ENCODE data around the gene MEIS2. TPM values are rescaled to one million over a fixed set of nuclear protein-coding genes. Genes with fewer than 3 reads are reported as not detected.

The MEIS2 gene
- polyA plus RNA-seq, 1 donor from 2014 or later, result 825 TPM

GRCh38 chr15:37032091-37032775, 68.1 kb downstream of the MEIS2 start:
- Histone ChIP-seq H3K27me3 (ENCODE audit: insufficient read depth, low read depth, low read length) (no peaks in the 10 kb centered on the region), H3K9ac (ENCODE audit: low read length) (no peak overlapping the region), H3K36me3 (ENCODE audit: insufficient read depth, low read length) (peaks cover 20% of the 10 kb centered on the region), H3F3A (ENCODE audit: insufficient read depth, low read length, poor library complexity, severe bottlenecking) (peaks cover 4% of the 10 kb centered on the region), H3K79me2 (replicated peaks; ENCODE audit: insufficient read depth, low read length) (peaks cover 88% of the 10 kb centered on the region), H3K27ac (ENCODE audit: low read length) (no peak overlapping the region), H4K20me1 (ENCODE audit: insufficient read depth) (peaks cover 100% of the 10 kb centered on the region), H3K9me3 (ENCODE audit: low read length) (no peaks in the 10 kb centered on the region), H3K4me3 (ENCODE audit: low read length) (no peak overlapping the region), H2AFZ (ENCODE audit: low read depth, low read length) (no peak overlapping the region), H3K9me2 (ENCODE audit: insufficient read depth, low read length) (no peaks in the 10 kb centered on the region), H3K4me2 (ENCODE audit: low read length) (no peak overlapping the region)
- no peak for TF ChIP-seq EZH2 (IDR thresholded peaks at IDR 0.05; ENCODE audit: borderline replicate concordance, insufficient read depth, low read length, poor library complexity, severe bottlenecking)
- TF ChIP-seq, protein P1, sequence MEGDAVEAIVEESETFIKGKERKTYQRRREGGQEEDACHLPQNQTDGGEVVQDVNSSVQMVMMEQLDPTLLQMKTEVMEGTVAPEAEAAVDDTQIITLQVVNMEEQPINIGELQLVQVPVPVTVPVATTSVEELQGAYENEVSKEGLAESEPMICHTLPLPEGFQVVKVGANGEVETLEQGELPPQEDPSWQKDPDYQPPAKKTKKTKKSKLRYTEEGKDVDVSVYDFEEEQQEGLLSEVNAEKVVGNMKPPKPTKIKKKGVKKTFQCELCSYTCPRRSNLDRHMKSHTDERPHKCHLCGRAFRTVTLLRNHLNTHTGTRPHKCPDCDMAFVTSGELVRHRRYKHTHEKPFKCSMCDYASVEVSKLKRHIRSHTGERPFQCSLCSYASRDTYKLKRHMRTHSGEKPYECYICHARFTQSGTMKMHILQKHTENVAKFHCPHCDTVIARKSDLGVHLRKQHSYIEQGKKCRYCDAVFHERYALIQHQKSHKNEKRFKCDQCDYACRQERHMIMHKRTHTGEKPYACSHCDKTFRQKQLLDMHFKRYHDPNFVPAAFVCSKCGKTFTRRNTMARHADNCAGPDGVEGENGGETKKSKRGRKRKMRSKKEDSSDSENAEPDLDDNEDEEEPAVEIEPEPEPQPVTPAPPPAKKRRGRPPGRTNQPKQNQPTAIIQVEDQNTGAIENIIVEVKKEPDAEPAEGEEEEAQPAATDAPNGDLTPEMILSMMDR (IDR thresholded peaks at IDR 0.05; ENCODE audit: poor library complexity, severe bottlenecking), result no peak
- TF ChIP-seq RAD21 (conservative IDR thresholded peaks at IDR 0.05), result no peak
- no peak for TF ChIP-seq TAF1 (IDR thresholded peaks at IDR 0.05; ENCODE audit: low read depth)
- no peak for TF ChIP-seq SMC3 (conservative IDR thresholded peaks at IDR 0.05; ENCODE audit: poor library complexity)
- no peak for TF ChIP-seq EP300 (conservative IDR thresholded peaks at IDR 0.05; ENCODE audit: poor library complexity, severe bottlenecking)
- TF ChIP-seq REST (IDR thresholded peaks at IDR 0.05; ENCODE audit: borderline replicate concordance), result no peak
- no peak for TF ChIP-seq POLR2AphosphoS5 (IDR thresholded peaks at IDR 0.05)
- TF ChIP-seq MXI1 (conservative IDR thresholded peaks at IDR 0.05; ENCODE audit: poor library complexity, severe bottlenecking), result no peak

DNA sequence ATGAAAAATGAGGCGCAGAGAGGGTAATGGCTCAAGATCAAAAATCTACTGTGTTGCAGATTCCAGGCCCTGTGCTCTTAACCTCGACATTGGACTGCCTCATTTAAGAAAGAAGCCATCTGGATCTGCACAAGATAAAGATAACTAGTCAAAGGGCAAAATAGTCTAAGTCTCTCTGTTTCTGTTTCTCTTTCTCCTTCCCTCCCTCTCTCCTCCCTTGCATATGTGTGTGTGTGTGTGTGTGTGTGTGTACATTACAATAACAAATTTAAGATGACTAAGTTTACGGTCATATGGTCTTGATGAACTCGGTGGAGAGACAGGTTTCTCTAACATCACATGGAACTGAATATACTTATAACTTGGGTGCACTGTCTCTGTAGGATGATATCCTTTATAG, 69.2 kb downstream of the MEIS2 start:
- no peak overlapping the region for H3K4me2 ChIP-seq (ENCODE audit: low read length)

More for the DNA sequence above, 69.2 kb downstream of the MEIS2 start:
- no peaks in the 10 kb centered on the region for H3K9me2 ChIP-seq (ENCODE audit: insufficient read depth, low read length)
- H3K9me3 ChIP-seq (ENCODE audit: low read length), result no peaks in the 10 kb centered on the region
- peaks cover 100% of the 10 kb centered on the region for H4K20me1 ChIP-seq (ENCODE audit: insufficient read depth)
- H3K36me3 ChIP-seq (ENCODE audit: insufficient read depth, low read length), result peaks cover 15% of the 10 kb centered on the region
- no peaks in the 10 kb centered on the region for H3K27me3 ChIP-seq (ENCODE audit: insufficient read depth, low read depth, low read length)
- H3K27ac ChIP-seq (ENCODE audit: low read length), result no peak overlapping the region
- no peaks in the 10 kb centered on the region for H3F3A ChIP-seq (ENCODE audit: insufficient read depth, low read length, poor library complexity, severe bottlenecking)
- no peak overlapping the region for H3K4me3 ChIP-seq (ENCODE audit: low read length)
- no peak overlapping the region for H3K9ac ChIP-seq (ENCODE audit: low read length)
- no peak overlapping the region for H2AFZ ChIP-seq (ENCODE audit: low read depth, low read length)
- peaks cover 87% of the 10 kb centered on the region for H3K79me2 ChIP-seq (replicated peaks; ENCODE audit: insufficient read depth, low read length)
- TF ChIP-seq EZH2 (IDR thresholded peaks at IDR 0.05; ENCODE audit: borderline replicate concordance, insufficient read depth, low read length, poor library complexity, severe bottlenecking) (no peak), TAF1 (IDR thresholded peaks at IDR 0.05; ENCODE audit: low read depth) (no peak), SMC3 (conservative IDR thresholded peaks at IDR 0.05; ENCODE audit: poor library complexity) (no peak), RAD21 (conservative IDR thresholded peaks at IDR 0.05) (no peak), MXI1 (conservative IDR thresholded peaks at IDR 0.05; ENCODE audit: poor library complexity, severe bottlenecking) (no peak), EP300 (conservative IDR thresholded peaks at IDR 0.05; ENCODE audit: poor library complexity, severe bottlenecking) (no peak), REST (IDR thresholded peaks at IDR 0.05; ENCODE audit: borderline replicate concordance) (no peak), POLR2AphosphoS5 (IDR thresholded peaks at IDR 0.05) (no peak)
- TF ChIP-seq, protein P1 (IDR thresholded peaks at IDR 0.05; ENCODE audit: poor library complexity, severe bottlenecking), result no peak
